Upper lobe of left lung (tissue), 6 donors: Measurements from ENCODE around the gene TMEM121. TPM values are rescaled to one million over a fixed set of nuclear protein-coding genes. Genes with fewer than 3 reads are reported as not detected.

Experiments used
- ATAC-seq, 2 donors: fragments of 200-7000 bp; cut with Tn5 transposase; one replicate each; pipeline ENCODE4 v1.9.1; 2022; ENCODE audit warnings: mild to moderate bottlenecking in 2 of 2, moderate library complexity in 2 of 2; ENCODE audit not compliant: low FRiP score in 2 of 2
- DNase-seq, 2 donors: peaks; one replicate each; pipeline ENCODE4 v3.0.0-alpha.2; 2019 to 2020
- H3K27ac ChIP-seq, 4 donors: fragments of 200-600 bp; sonication (generic); one replicate each; pipeline ENCODE4 v1.5.1; 2016 to 2019
- H3K27me3 ChIP-seq, 4 donors: fragments of 200-600 bp; sonication (generic); one replicate each; pipeline ENCODE4 v1.5.1; 2017 to 2019
- H3K36me3 ChIP-seq, 4 donors: fragments of 200-600 bp; sonication (generic); one replicate each; pipeline ENCODE4 v1.5.1; 2016 to 2019
- H3K4me1 ChIP-seq, 4 donors: fragments of 200-600 bp; sonication (generic); one replicate each; pipeline ENCODE4 v1.5.1; 2018 to 2019
- H3K4me3 ChIP-seq, 4 donors: fragments of 200-600 bp; sonication (generic); one replicate each; pipeline ENCODE4 v1.5.1; 2017 to 2019; ENCODE audit warnings: mild to moderate bottlenecking in 2 of 4, moderate library complexity in 1 of 4
- H3K9me3 ChIP-seq, 4 donors: fragments of 200-600 bp; sonication (generic); one replicate each; pipeline ENCODE4 v1.5.1; 2018 to 2019
- CTCF ChIP-seq, 6 experiments: fragments of 450-650 bp in 4 of 6; fragments of 200-600 bp in 2 of 6; sonication (generic) in 2 of 6; IDR thresholded peaks; one replicate each; pipeline ENCODE4 v1.5.1; 2016 to 2019; ENCODE audit warnings: antibody characterized with exemption in 6 of 6
- EP300 ChIP-seq, 4 donors: sonication (generic); formaldehyde crosslinking; IDR thresholded peaks; one replicate each; pipeline ENCODE4 v1.5.1; 2017; ENCODE audit warnings: antibody characterized with exemption in 4 of 4, control low read depth in 2 of 4
- POLR2A ChIP-seq, 4 donors: fragments of 450-650 bp; IDR thresholded peaks; one replicate each; pipeline ENCODE4 v1.5.1; 2016 to 2017; ENCODE audit warnings: antibody characterized with exemption in 4 of 4, mild to moderate bottlenecking in 2 of 4
- POLR2AphosphoS5 ChIP-seq, 2 donors: sonication (generic); formaldehyde crosslinking; IDR thresholded peaks; one replicate each; pipeline ENCODE4 v1.5.1; 2017; ENCODE audit warnings: antibody characterized with exemption in 2 of 2
- WGBS, 2 donors: methylation state at CpG; one replicate each; pipeline ENCODE4 v1.1.5; 2017 to 2018; 5-methylcytosine and 5-hydroxymethylcytosine counted together
- total RNA-seq, 6 donors: library from RNA; depleted of rRNA in 4 of 6; stranded (reverse); fragments of >200 nt in 4 of 6; gene quantifications; one replicate each; pipeline versions ENCODE4 v1.1.0 to v1.2.1, GENCODE V29; 2016 to 2021
- donor health status: DM: no; HTN: no; CAD: no; lungs with moderate emphysema.
- donor health status: DM: no; HTN: yes; CAD: no; lungs with severe emphysema.

TMEM121 gene
- total RNA-seq, 6 donors from 2014 or later, result 0.69 to 4.6 (median 3.8) TPM; not detected in 1

- peak in 1 of 2 donors; percentile 10 for DNase-seq
- Histone ChIP-seq H3K9me3 (no peaks in the 10 kb centered on the region), H3K27ac (no peak overlapping the region), H3K27me3 (no peaks in the 10 kb centered on the region), H3K36me3 (no peaks in the 10 kb centered on the region), H3K4me3 (no peak overlapping the region), H3K4me1 (no peaks in the 10 kb centered on the region)
- TF ChIP-seq EP300 (IDR thresholded peaks at IDR 0.05) (no peak), POLR2AphosphoS5 (IDR thresholded peaks at IDR 0.05) (no peak), CTCF (IDR thresholded peaks at IDR 0.05) (no peak), POLR2A (IDR thresholded peaks at IDR 0.05) (no peak)
- ATAC-seq, result no peak
- WGBS, 2 donors, result 59 to 61% methylated on average over 15 to 17 of the region's 17 CpGs
These were observed 19.1 kb upstream of the TMEM121 start for GRCh38 chr14:105507247-105507646.

GRCh38 chr14:105508069-105508468 is 18.3 kb upstream of the TMEM121 start:
- no peak overlapping the region for H3K27ac ChIP-seq
- H3K4me1 ChIP-seq, result no peaks in the 10 kb centered on the region
- H3K4me3 ChIP-seq, result no peak overlapping the region
- TF ChIP-seq POLR2A (IDR thresholded peaks at IDR 0.05), result no peak
- no peak for TF ChIP-seq CTCF (IDR thresholded peaks at IDR 0.05)
- 66 to 68% methylated on average over 16 of the region's 16 CpGs for WGBS, 2 donors
- no peak for ATAC-seq
- H3K36me3 ChIP-seq, result no peaks in the 10 kb centered on the region
- no peaks in the 10 kb centered on the region for H3K27me3 ChIP-seq
- H3K9me3 ChIP-seq, result no peaks in the 10 kb centered on the region
- DNase-seq, result peak in 1 of 2 donors; percentile 11

DNA sequence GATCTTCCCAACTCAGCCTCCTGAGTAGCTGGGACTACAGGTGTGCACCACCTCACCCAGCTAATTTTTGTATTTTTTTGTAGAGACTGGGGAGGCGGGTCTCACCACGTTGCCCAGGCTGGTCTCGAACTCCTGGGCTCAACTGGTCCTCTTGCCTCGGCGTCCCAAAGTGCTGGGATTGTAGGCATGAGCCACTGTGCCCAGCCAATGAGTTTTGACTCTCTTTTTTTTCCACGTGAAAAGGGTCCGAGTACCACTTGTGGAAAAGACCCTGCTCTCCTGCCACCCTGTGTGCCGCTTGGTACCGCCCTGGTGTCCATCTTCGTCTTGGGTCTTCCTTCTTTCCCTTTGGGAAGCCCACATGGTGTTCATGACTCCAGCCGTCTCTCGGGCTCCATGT is 17.8 kb upstream of the TMEM121 start:
- Histone ChIP-seq H3K36me3 (no peaks in the 10 kb centered on the region), H3K4me3 (no peak overlapping the region), H3K27ac (no peak overlapping the region), H3K9me3 (no peaks in the 10 kb centered on the region), H3K27me3 (no peaks in the 10 kb centered on the region), H3K4me1 (no peaks in the 10 kb centered on the region)
- WGBS, 2 donors, result 87 to 88% methylated on average over 12 of the region's 12 CpGs
- TF ChIP-seq POLR2AphosphoS5 (IDR thresholded peaks at IDR 0.05) (no peak), POLR2A (IDR thresholded peaks at IDR 0.05) (no peak), CTCF (IDR thresholded peaks at IDR 0.05) (no peak), EP300 (IDR thresholded peaks at IDR 0.05) (no peak)
- ATAC-seq (no peak), DNase-seq (peak in 1 of 2 donors; percentile 8)

DNA sequence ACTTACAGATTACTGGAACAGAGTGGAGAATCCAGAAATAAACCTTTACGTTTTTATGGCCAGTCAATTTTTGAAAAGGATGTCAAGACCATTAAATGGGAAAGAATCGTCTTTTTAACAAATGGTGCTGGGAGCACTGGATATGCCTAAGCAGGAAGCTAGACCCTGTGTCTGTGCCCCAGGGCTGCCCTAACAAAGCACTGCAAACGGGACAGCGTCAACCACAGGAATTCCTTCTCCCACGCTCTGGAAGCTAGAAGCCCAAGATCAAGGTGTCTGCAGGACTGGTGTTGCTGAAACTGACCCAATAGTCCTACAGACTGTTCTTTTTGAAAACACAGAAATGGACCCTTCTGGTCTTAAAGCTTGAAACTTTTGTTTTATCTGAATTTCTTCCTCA is 9.3 kb upstream of the TMEM121 start:
- no peaks in the 10 kb centered on the region for H3K36me3 ChIP-seq
- no peak for TF ChIP-seq POLR2AphosphoS5 (IDR thresholded peaks at IDR 0.05)
- TF ChIP-seq EP300 (IDR thresholded peaks at IDR 0.05), result no peak
- TF ChIP-seq POLR2A (IDR thresholded peaks at IDR 0.05), result no peak
- no peak for TF ChIP-seq CTCF (IDR thresholded peaks at IDR 0.05)
- H3K4me3 ChIP-seq, result no peak overlapping the region
- no peaks in the 10 kb centered on the region for H3K27me3 ChIP-seq
- ATAC-seq, result no peak
- H3K9me3 ChIP-seq, result no peaks in the 10 kb centered on the region
- no peak for DNase-seq
- H3K4me1 ChIP-seq, result no peaks in the 10 kb centered on the region
- H3K27ac ChIP-seq, result no peak overlapping the region
- 40 to 58% methylated on average over 4 to 5 of the region's 5 CpGs for WGBS, 2 donors

- TF ChIP-seq CTCF (IDR thresholded peaks at IDR 0.05) (no peak), POLR2AphosphoS5 (IDR thresholded peaks at IDR 0.05) (no peak), EP300 (IDR thresholded peaks at IDR 0.05) (no peak), POLR2A (IDR thresholded peaks at IDR 0.05) (no peak)
- no peaks in the 10 kb centered on the region for H3K36me3 ChIP-seq
- no peaks in the 10 kb centered on the region for H3K27me3 ChIP-seq
- no peak for DNase-seq
- no peak overlapping the region for H3K4me3 ChIP-seq
- no peak for ATAC-seq
- no peak overlapping the region for H3K27ac ChIP-seq
- no peaks in the 10 kb centered on the region for H3K4me1 ChIP-seq
- 69 to 70% methylated on average over 14 of the region's 14 CpGs for WGBS, 2 donors
- H3K9me3 ChIP-seq, result no peaks in the 10 kb centered on the region
These were observed 6.3 kb upstream of the TMEM121 start for GRCh38 chr14:105519946-105520698.
